DMS53 treated with DMSO at 0.1 percent for 48 hours (cell line): ENCODE results near the gene HS2ST1.

Experiments
- DNase-seq: peaks from one replicate; lab custom pipeline; 2025; ENCODE audit not compliant: unreplicated experiment; lab: John Stamatoyannopoulos, UW

Gene HS2ST1

GRCh38 chr1:87155170-87155569 lies 240.7 kb downstream of the HS2ST1 start:
- DNase-seq: no peak

DNA sequence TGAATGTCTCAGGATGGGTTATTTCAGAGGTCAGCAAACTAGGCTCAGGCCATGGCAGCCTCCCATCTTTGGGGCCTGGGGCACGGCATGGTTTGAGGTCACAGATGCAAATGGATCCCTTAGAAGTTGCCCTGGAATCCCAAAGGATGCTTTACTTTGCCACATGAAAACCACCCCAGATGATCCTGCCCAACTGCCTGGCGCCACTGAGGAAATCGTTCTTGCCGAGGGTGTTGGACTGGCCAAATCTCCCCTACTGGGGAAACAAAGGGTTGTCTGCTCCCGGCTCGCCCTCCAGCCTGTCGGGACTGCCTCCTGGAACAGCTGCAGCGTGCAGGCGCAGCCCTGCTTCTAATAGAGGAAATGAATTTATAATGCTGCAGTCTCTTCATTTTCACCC lies 241.2 kb downstream of the HS2ST1 start:
- DNase-seq: no peak

DNA sequence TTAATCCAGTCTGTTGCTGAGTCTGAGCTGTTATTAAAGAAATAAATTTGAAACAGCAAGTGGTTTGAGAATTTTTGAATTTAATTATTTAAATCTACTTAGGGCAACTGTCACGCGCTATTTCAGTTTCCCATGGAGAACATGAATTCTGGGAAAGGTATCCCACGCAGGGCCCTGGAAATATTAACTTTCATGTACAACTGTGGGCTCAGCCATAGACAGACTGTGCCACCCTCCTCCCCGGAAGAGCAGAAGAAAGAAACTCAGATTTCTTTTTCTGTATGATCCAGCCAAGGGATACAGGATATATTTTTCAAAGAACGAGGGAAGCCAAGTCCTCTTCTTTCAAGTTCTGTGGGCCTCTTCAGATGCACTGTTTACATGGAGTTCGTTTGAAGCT lies 241.7 kb downstream of the HS2ST1 start:
- DNase-seq: no peak

DNA sequence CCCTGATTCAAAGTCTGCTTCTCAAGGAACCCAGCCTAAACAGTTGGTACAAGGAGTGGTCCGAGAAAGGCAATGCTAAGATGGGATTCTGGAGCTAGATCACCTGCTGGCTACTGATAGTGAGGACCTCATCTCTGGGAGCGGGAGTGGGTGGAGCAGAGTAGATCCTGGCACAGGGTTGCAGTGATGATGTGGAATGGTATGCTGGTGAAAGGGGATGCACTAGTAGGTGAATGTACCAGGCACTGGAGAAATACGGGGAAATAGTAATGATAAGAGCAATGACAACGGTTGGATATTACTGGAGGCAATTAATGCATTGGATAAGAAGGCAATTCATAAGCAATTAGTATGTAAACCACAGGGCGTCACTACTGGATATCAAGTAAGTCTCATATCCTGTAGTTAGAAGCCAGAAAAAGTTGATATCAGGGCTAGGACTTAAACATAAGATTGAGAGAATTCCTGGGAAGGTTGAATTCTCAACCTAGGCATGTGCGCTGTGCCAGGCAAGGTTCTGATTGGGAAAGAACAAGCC lies 245.0 kb downstream of the HS2ST1 start:
- DNase-seq: no peak
